ENCODE data around the gene ABHD5.

DNA sequence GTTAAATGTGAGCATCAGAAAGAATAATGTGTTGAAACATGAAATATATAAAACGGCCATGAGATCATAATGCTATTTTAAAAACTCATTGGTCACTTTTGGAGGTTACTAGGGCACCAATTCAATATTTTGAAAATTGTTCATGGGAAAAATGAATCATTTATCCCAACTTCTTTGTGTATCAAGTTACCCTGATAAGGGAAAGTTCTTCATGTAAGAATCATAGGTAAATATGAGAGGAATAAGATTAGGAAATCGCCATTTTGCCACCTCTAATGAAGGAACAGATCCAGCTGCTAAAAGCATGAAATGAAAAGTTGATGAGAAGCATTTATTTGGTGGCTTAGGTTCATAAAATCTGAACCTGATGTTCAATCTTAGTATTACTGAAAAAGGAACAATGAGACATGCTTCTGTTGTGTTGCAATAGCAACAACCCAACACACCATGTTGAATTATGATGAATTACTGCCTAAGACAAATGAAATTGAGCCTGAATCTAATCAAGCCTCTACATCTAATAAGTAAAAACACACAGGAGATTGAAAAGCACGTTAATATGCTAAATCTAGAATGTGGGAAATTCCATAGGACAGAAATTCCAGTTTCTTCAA is 32.5 kb downstream of the ABHD5 start:
- no peak for TF ChIP-seq CTCF (IDR thresholded peaks at IDR 0.05; ENCODE audit: low read length)
- TF ChIP-seq EZH2 (optimal IDR thresholded peaks at IDR 0.05; ENCODE audit: low read depth, low read length) = no peak
- TF ChIP-seq EZH2phosphoT487 (IDR thresholded peaks at IDR 0.05; ENCODE audit: low read length) = no peak

Data from MM.1S (cell line).